CD4-positive, alpha-beta T cell treated with Interleukin-17A for 1 hour (primary cell): ENCODE measurements around the gene NLGN1.

Source experiments
- DNase-seq: peaks from one replicate; pipeline ENCODE4 v3.0.0-alpha.2; 2020

The NLGN1 gene

DNA sequence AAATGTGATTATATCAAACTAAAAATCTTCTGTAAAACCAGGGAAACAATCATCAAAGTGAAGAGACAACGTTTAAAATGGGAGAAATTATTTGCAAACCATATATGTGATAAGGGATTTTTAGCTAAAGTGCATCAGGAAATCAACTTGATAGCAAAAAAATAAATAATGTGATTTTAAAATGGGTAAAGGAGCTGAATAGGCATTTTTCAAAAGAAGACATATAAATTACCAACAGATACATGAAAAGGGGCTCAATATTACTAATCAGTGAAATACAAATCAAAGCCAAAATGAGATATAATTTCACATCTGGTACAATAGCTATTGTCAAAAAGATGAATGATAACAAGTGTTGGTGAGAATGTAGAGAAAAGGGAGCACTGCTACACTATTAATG lies 924.0 kb downstream of the NLGN1 start:
- DNase-seq: no peak

DNA sequence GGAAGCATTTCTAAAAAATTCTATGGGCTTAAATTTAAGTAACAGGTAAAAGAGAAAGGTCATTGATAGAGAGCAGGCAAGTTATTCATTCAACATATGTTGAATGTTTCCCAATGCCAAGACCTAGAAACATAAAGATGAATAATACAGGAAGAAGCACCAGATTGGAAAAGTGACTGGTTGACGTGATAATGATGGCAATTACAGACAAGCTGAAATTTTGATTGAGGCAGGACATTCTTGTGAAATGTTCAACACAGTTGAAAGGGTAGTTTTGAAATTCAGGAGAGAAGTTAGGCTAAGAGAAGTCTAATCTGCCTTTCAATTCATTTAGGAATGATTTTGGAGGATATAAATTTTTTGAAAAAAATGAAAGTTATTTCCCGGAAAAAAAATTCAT lies 925.2 kb downstream of the NLGN1 start:
- DNase-seq: no peak

DNA sequence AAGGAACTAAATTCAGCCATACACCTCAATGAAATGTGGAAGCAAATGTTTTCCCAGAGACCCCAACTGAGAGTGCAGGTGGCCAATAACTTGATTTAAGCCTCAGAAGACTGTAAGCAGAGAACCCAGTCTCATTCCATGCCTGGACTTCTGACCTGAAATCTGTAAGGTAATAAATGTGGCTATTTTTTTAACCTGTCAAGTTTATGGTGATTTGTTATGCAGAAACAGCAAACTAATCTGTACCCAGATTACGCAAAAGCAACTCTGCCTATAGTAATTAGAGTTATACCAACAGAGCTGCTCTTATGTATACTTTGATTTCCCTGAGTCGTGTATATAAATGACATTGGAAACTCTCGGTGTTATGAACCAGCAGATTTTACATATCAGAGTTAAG lies 927.6 kb downstream of the NLGN1 start:
- DNase-seq: no peak

DNA sequence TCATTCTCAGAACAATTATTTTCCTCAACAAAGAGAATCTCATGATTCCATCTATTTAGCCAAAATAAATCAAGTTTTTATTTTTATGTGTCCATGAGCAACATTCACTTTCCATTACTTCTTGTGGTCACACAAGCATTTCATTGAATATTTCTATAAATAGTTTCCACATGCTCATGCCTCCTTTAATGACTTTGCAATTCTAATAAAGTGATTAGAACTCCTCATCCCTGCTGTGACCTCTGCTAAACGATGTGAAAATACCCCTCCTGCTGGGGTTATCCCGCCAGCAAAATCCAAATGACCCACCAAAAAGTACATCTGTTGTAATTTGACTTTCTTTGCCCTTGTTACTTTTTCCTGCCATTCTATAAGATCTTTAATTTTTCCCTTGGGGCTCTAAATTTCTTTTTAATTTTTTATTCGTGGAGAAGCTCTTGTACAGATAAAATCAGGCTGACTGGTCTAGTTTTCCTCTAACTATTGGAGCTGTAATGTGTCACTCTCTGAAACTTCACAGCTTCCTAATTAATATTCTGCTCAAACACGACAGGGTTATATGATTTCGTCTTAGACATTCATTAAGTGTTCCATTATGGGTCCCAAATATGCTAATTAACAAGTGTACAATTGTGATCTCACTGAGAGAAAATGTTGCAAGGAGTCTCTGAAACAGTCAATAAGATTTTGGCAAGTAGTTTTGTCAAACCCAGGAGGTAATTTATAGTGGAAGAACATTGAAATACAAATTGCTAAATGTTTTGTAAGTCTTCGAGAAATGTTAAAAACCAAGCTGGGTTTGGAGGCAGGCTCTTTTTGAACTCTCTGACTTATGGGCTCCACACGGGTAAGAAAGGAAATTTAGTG lies 928.5 kb downstream of the NLGN1 start:
- no peak for DNase-seq

DNA sequence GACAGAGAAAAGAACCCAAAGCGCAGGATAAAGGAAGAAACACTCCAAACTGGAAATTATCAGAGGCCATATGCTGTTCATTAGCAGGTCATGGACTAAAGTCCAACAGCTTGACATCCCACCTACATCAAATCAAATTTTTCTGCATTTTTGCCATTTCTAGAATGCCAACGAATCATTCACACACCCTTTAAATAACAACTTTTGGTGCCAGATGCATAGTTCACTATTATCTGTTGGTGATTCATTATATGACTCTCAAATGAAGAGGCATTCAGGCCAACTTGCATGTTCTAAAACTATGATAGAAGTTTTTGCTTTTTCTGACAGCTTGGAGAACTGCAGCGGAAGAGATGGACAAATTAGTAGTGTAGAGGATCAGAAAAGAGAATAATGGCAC lies 931.8 kb downstream of the NLGN1 start:
- no peak for DNase-seq

DNA sequence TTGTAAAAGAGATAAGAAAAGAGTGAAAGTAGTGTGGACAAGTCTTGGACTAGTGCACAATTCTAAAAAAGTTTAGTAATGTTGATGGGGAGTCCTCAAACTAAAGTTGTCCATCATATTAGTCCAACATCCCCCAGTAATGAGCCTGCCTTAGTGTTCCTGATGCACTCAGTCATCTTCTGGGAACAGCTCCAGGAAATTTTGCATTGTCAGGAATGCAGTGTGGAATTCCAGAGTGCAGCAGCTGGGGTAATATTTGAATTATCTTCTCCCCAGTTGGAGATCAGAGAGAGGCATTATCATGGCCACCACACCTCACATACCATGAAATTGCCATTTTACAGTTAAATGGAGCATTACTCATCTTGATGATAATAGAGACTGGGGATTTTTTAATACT lies 932.8 kb downstream of the NLGN1 start:
- DNase-seq: no peak

DNA sequence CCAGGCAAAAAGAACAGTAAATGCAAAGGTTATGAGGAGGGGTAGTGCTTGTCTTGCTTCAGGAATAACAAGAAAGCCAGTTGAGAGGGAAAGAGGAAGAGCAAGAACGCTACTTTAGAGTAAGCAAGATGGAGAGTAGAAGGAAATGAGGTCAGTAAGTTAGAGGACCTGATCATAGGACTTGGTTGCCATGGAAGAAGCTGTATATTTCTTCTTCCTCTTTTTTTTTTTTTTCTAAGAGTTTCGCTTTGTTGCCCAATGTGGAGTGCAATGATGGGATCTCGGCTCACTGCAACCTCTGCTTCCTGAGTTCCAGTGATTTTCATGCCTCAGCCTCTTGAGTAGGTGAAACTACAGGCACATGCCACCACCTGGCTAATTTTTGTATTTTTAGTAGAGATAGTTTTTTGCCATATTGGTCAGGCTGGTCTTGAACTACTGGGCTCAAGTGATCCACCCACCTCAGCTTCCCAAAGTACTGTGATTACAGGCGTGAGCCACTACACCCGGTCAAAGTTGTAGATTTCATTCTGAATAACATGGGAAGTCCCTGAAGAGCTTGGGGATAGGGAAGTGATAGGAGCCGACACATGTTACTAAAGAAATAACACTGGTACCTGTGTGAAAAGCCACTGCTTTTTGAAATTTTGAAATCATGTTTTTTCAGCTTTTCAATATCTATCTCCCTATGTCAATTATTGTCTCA lies 933.7 kb downstream of the NLGN1 start:
- no peak for DNase-seq

DNA sequence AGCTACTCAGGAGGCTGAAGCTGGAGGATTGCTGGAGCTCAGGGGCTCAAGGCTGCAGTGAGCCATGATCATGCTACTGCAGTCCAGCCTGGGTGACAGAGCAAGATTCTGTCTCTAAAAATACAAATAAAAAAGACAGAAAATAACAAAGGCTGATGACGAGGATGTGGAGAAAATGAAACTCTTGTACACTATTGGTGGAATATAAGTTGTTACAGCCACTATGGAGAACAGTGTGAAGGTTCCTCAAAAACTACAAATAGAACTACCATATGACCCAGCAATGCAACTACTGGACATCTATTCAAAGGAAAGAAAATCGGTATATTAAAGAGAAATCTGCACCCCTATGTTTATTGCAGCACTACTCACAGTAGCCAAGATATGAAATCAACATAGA lies 934.8 kb downstream of the NLGN1 start:
- DNase-seq: no peak

DNA sequence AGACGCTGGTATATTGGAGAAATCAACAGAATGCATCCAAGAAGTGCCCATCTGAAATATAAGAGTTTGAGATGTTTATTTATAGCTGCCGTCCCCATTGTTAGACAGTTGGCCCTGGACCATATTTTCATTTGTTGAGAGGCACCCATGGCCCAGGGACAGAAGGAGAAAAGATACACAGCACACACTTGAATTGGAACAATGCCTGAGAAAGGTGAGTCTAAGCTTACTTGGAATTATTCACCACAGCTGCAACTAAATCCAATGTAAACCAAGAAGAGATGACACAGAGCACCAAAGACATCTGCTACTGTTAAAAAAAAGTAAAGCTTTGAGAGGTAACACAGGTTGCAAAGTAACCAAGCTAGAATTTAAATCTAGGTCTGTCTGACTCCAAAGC lies 936.1 kb downstream of the NLGN1 start:
- DNase-seq: no peak

DNA sequence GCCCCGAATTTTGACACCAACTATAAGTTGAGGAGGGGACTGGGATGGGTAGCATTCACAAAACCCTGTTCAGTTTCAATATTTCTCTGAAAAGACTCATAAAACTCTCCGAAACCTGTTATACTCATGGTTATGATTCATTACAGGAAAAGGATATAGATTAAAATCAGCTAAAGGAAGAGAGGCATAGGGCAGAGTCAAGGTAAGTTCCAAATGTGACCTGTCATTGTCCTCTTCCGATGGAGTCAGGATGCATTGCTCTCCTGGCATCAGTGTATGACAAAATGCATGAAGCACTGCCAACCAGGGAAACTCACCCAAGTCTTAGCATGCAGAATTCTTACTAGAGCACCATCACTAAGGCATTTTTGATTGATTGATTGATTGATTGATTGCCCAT lies 936.6 kb downstream of the NLGN1 start:
- no peak for DNase-seq

DNA sequence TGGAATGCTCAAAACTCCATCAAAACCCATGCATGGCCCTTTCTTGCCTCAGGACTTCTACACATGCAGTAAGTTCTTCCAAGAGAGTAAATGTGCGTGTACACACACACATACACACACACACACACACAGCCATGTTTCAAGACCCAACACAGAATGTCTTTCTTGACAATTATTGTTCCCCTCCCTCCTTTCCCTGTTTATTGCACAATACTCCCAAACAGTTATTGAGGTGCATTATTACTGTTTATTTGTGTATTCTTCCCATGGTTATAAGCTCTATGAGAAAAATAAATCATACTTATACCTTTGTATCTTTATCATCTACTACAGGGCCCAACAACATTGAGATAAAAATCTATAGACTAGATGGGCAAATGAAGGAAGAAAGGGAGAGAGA lies 937.8 kb downstream of the NLGN1 start:
- no peak for DNase-seq

DNA sequence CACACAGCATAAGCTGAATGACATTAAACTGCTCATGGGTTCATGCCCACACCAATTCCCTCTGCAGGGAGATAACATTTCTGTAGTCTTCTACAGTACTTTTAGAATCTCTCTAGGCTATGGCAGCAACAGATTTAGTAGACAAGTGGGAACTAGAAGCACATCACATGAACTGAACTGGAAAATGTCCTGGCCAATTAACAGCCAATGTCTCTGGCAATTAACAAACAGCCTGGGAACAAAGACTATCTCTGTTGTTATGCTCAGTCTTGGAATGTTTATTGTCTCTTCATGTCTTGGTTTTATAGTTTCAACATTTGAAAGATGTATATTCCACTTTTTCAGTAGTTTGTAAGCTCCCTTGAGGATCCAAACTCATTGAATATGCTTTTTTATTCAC lies 938.4 kb downstream of the NLGN1 start:
- no peak for DNase-seq
